ENCODE results near the gene ZNF26. TPM values are rescaled to one million over a fixed set of nuclear protein-coding genes. Genes with fewer than 3 reads are reported as not detected.

Gene ZNF26
- total RNA-seq, 1 donor from 2014 or later = 13.6 TPM

DNA sequence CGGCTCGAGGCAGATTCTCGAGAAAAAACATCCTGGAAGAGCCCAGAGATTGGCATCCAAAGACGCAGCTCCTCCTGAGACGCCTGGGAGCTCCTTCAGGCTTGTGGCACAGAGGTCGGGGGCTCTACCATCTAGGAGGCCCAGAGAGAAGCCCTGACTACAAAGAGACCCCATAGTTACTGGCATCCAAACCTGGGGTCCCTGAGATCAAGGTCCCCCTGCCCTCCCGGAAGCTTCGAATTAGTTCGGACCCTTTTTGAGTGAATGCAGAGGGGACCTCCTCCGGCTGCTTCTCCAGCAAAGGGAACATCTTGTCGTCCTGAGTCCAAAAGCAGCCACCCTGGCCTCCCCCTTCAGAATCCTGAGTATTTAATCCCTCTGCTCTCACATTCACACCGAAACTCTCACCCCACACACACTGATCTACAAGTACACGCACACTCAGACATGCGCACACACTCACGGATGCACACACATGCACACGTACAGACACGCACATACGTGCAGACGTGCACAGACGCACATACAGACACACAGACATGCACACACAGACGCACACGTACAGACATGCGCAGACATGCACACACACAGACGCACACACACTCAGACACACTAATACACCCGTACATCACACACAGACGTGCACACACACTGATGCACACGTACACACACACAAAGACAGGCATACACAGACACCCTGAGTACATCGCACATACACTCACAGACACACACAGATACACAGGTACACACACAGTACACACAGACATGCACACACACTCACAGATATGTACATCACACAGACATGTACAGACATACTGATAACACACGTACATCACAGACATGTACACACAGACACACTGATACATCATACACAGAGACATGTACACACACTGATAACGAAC is 36.0 kb upstream of the ZNF26 start:
- Mint-ChIP-seq H3K27me3 (ENCODE audit: unreplicated experiment) (no peaks in the 10 kb centered on the region), H3K9me3 (ENCODE audit: unreplicated experiment) (peaks cover 31% of the 10 kb centered on the region), H3K27ac (ENCODE audit: unreplicated experiment) (no peak overlapping the region), H3K36me3 (ENCODE audit: unreplicated experiment) (peaks cover 57% of the 10 kb centered on the region), H3K4me1 (ENCODE audit: unreplicated experiment) (peaks cover 10% of the 10 kb centered on the region), H3K4me3 (ENCODE audit: unreplicated experiment) (no peak overlapping the region)
- TF ChIP-seq, protein P1, sequence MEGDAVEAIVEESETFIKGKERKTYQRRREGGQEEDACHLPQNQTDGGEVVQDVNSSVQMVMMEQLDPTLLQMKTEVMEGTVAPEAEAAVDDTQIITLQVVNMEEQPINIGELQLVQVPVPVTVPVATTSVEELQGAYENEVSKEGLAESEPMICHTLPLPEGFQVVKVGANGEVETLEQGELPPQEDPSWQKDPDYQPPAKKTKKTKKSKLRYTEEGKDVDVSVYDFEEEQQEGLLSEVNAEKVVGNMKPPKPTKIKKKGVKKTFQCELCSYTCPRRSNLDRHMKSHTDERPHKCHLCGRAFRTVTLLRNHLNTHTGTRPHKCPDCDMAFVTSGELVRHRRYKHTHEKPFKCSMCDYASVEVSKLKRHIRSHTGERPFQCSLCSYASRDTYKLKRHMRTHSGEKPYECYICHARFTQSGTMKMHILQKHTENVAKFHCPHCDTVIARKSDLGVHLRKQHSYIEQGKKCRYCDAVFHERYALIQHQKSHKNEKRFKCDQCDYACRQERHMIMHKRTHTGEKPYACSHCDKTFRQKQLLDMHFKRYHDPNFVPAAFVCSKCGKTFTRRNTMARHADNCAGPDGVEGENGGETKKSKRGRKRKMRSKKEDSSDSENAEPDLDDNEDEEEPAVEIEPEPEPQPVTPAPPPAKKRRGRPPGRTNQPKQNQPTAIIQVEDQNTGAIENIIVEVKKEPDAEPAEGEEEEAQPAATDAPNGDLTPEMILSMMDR (IDR thresholded peaks at IDR 0.05) = no peak
- no peak for DNase-seq (ENCODE audit: extremely low spot score, unreplicated experiment)

DNA sequence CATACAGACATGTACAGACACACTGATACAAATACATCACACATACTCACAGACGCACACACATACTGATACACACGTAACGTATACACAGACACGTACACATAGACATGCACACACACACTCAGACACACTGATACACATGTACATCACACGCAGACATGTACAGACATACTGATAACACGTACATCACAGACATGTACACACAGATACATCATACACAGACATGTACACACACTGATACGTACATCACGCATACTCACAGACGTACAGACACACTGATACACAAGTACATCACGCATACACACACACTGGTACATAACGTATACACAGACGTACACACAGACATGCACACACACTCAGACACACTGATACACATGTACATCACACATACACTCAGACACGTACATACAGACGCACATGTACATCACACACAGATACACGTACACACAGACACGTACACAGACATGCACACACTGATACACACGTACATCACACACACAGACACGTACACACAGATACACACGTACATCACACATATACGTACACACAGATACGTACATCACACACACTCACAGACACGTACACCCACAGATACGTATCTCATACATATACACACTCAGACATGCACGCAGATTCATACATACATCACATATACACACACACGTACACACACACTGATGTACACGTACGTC is 35.2 kb upstream of the ZNF26 start:
- DNase-seq (ENCODE audit: extremely low spot score, unreplicated experiment) = no peak
- TF ChIP-seq, protein P1 (IDR thresholded peaks at IDR 0.05) = no peak
- Mint-ChIP-seq H3K27me3 (ENCODE audit: unreplicated experiment) (no peaks in the 10 kb centered on the region), H3K9me3 (ENCODE audit: unreplicated experiment) (peaks cover 25% of the 10 kb centered on the region), H3K36me3 (ENCODE audit: unreplicated experiment) (peaks cover 50% of the 10 kb centered on the region), H3K27ac (ENCODE audit: unreplicated experiment) (no peak overlapping the region), H3K4me3 (ENCODE audit: unreplicated experiment) (no peak overlapping the region), H3K4me1 (ENCODE audit: unreplicated experiment) (peaks cover 14% of the 10 kb centered on the region)

DNA sequence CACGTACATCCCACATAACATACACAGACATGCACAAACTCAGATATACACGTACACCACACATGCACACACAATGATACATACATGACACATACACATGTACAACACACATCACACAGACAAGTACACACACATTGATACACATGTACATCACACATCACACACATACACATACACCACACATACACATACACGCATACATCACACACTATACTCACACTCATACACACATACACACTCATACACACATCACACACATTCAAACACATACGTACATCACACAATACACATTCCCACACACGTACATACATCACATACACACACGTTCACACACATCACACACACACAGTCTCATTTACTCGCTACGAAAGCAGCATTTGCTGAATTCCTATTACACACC is 34.5 kb upstream of the ZNF26 start:
- Mint-ChIP-seq H3K36me3 (ENCODE audit: unreplicated experiment) (peaks cover 45% of the 10 kb centered on the region), H3K27ac (ENCODE audit: unreplicated experiment) (no peak overlapping the region), H3K27me3 (ENCODE audit: unreplicated experiment) (no peaks in the 10 kb centered on the region), H3K4me3 (ENCODE audit: unreplicated experiment) (no peak overlapping the region), H3K9me3 (ENCODE audit: unreplicated experiment) (peaks cover 22% of the 10 kb centered on the region), H3K4me1 (ENCODE audit: unreplicated experiment) (peaks cover 21% of the 10 kb centered on the region)
- TF ChIP-seq, protein P1 (IDR thresholded peaks at IDR 0.05) = no peak
- DNase-seq (ENCODE audit: extremely low spot score, unreplicated experiment) = no peak

DNA sequence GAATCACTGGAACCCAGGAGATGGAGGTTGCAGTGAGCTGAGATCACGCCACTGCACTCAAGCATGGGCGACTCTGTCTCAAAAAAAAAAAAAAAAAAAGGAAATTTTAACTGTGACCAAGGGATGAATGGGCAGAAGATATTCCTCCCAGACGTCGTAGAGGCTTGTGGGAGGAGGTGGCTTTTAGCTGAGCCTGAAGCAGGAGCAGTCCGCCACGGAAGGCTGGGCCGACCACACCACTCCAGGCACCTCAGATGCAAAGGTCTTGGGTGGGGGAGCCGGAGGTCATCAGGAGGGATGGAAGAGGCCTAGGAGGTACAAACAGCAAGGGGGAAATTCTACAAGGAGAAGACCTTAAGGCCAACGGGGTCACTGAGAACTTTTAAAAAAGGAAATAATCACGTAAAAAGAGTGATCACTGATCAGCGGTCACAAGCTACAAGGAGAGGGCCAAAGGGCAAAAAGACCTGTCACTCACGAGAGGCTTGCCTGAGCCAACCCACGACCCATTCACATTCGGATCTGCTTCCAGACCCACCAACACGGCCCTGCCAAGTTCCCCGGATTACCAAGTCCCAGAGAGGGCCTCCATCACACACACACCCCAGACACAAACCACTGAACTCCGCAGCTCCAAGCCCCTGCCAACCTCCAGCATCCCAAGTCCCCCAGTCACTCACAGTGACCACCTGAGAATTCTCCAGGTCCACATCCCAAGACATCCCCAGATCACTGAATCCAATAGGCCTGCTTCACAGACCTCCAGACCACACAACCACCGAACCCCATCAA is 33.6 kb upstream of the ZNF26 start:
- peaks cover 43% of the 10 kb centered on the region for H3K36me3 Mint-ChIP-seq (ENCODE audit: unreplicated experiment)
- H3K27me3 Mint-ChIP-seq (ENCODE audit: unreplicated experiment) = no peaks in the 10 kb centered on the region
- H3K27ac Mint-ChIP-seq (ENCODE audit: unreplicated experiment) = no peak overlapping the region
- TF ChIP-seq, protein P1 (IDR thresholded peaks at IDR 0.05) = no peak
- DNase-seq (ENCODE audit: extremely low spot score, unreplicated experiment) = peak; percentile 57
- H3K9me3 Mint-ChIP-seq (ENCODE audit: unreplicated experiment) = peaks cover 22% of the 10 kb centered on the region
- H3K4me3 Mint-ChIP-seq (ENCODE audit: unreplicated experiment) = no peak overlapping the region
- peaks cover 24% of the 10 kb centered on the region for H3K4me1 Mint-ChIP-seq (ENCODE audit: unreplicated experiment)

Measured in osteocyte (in vitro differentiated cells).